ENCODE results near the gene PGM5. TPM values are rescaled to one million over a fixed set of nuclear protein-coding genes. Genes with fewer than 3 reads are reported as not detected.

PGM5 gene
- total RNA-seq, 1 experiment from 2014 or later: 75.5 TPM

DNA sequence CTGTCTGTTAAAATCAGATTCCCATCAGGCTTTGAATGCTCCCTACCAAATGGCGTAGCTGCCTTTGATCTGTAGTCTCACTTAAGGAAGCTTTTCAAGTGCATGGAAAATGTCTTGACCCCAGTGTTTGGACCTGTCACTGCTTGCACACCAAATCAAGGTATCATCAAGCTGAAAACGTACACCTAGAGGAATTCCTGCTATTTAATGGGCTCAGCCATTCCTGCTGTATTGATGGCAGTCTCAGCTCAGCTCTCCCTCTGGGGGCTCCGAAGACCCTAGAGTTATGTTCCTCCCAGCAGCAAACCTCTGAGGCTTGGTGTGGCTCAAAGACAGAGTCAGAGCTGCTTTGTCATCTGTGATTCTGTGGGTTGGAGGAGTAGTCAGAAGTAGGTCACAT, 63.5 kb downstream of the PGM5 start:
- Histone ChIP-seq H3F3A (ENCODE audit: low read length, unreplicated experiment) (no peaks in the 10 kb centered on the region), H3K9me2 (replicated peaks; ENCODE audit: low read length) (no peaks in the 10 kb centered on the region), H3K4me1 (ENCODE audit: insufficient read depth, low read length) (no peaks in the 10 kb centered on the region), H4K20me1 (ENCODE audit: low read length) (no peaks in the 10 kb centered on the region), H3K4me2 (ENCODE audit: low read length) (no peak overlapping the region), H3K27ac (ENCODE audit: low read length) (no peak overlapping the region), H3K36me3 (ENCODE audit: low read depth, low read length) (peaks cover 7% of the 10 kb centered on the region), H3K9ac (ENCODE audit: low read length) (no peak overlapping the region), H3K79me2 (ENCODE audit: low read length) (no peaks in the 10 kb centered on the region), H3K9me3 (ENCODE audit: low read length) (no peaks in the 10 kb centered on the region), H3K4me3 (ENCODE audit: low read length) (no peak overlapping the region), H3K27me3 (ENCODE audit: low read length) (no peaks in the 10 kb centered on the region), H2AFZ (ENCODE audit: low read length) (no peak overlapping the region)
- no peak for ATAC-seq
- TF ChIP-seq EZH2phosphoT487 (IDR thresholded peaks at IDR 0.05; ENCODE audit: borderline replicate concordance, low read length) (no peak), EZH2 (IDR thresholded peaks at IDR 0.05; ENCODE audit: low read length, unreplicated experiment) (no peak), CTCF (conservative IDR thresholded peaks at IDR 0.05; ENCODE audit: low read depth, low read length) (no peak)
- no TSS peak for BruUV-seq (replicated peaks)
- ChIA-PET CTCF (no interaction called here), POLR2A (ENCODE audit: unreplicated experiment) (no interaction called here)
- DNase-seq: no peak
- intact Hi-C loops (cut with micrococcal nuclease): no loop called here

- CTCF ChIA-PET: no interaction called here
Measured at GRCh38 chr9:68426755-68427154, 70.3 kb downstream of the PGM5 start.

More at GRCh38 chr9:68426755-68427154, 70.3 kb downstream of the PGM5 start:
- no TSS peak for BruUV-seq (replicated peaks)
- Histone ChIP-seq H3K9me2 (replicated peaks; ENCODE audit: low read length) (no peaks in the 10 kb centered on the region), H3K4me2 (ENCODE audit: low read length) (no peak overlapping the region), H2AFZ (ENCODE audit: low read length) (no peak overlapping the region), H3K27me3 (ENCODE audit: low read length) (no peaks in the 10 kb centered on the region), H3K79me2 (ENCODE audit: low read length) (no peaks in the 10 kb centered on the region), H3K4me3 (ENCODE audit: low read length) (no peak overlapping the region), H3K27ac (ENCODE audit: low read length) (no peak overlapping the region), H4K20me1 (ENCODE audit: low read length) (no peaks in the 10 kb centered on the region), H3K9ac (ENCODE audit: low read length) (no peak overlapping the region), H3K36me3 (ENCODE audit: low read depth, low read length) (no peaks in the 10 kb centered on the region; the same call in 1 of the 2 replicates), H3K4me1 (ENCODE audit: insufficient read depth, low read length) (no peaks in the 10 kb centered on the region), H3F3A (ENCODE audit: low read length, unreplicated experiment) (no peaks in the 10 kb centered on the region), H3K9me3 (ENCODE audit: low read length) (no peaks in the 10 kb centered on the region)
- ATAC-seq: no peak
- TF ChIP-seq EZH2phosphoT487 (IDR thresholded peaks at IDR 0.05; ENCODE audit: borderline replicate concordance, low read length): no peak
- no peak for TF ChIP-seq EZH2 (IDR thresholded peaks at IDR 0.05; ENCODE audit: low read length, unreplicated experiment)
- no peak for TF ChIP-seq CTCF (conservative IDR thresholded peaks at IDR 0.05; ENCODE audit: low read depth, low read length)
- intact Hi-C loops (cut with micrococcal nuclease): no loop called here
- POLR2A ChIA-PET (ENCODE audit: unreplicated experiment): no interaction called here
- DNase-seq: no peak

All from PC-3 (cell line).